DMS153 treated with DMSO at 0.1 percent for 48 hours (cell line): ENCODE results near the gene GABARAP.

Experiments
- DNase-seq: peaks from one replicate; lab custom pipeline; 2025; ENCODE audit not compliant: unreplicated experiment; lab: John Stamatoyannopoulos, UW

The GABARAP gene

GRCh38 chr17:7241090-7241733 is 1.0 kb downstream of the GABARAP start:
- DNase-seq, result no peak

- DNase-seq, result no peak
These were observed 1.9 kb downstream of the GABARAP start for GRCh38 chr17:7240375-7240774.

GRCh38 chr17:7239091-7240027 is 2.9 kb downstream of the GABARAP start, which contains the start of gene PHF23:
TSS of gene PHF23 (minus strand) at chr17:7239457. CDS start at chr17:7239279, 178 bp downstream.
- DNase-seq, result peak; percentile 80

GRCh38 chr17:7238420-7239090 is 3.7 kb downstream of the GABARAP start:
- no peak for DNase-seq

GRCh38 chr17:7237761-7238419 is 4.4 kb downstream of the GABARAP start:
- no peak for DNase-seq

- no peak for DNase-seq
These were observed 4.9 kb downstream of the GABARAP start for GRCh38 chr17:7237266-7237760.

- no peak for DNase-seq
These were observed 5.4 kb downstream of the GABARAP start for GRCh38 chr17:7236808-7237207.

GRCh38 chr17:7235693-7236665 is 6.3 kb downstream of the GABARAP start:
- no peak for DNase-seq

- DNase-seq, result peak; percentile 22
These were observed 7.9 kb downstream of the GABARAP start, which contains the start of gene DVL2 for GRCh38 chr17:7234083-7234951. TSS of gene DVL2 (minus strand) at chr17:7234517. CDS start at chr17:7234262, 255 bp downstream.

GRCh38 chr17:7233701-7234082 is 8.6 kb downstream of the GABARAP start:
- no peak for DNase-seq

- DNase-seq, result no peak
These were observed 10.1 kb downstream of the GABARAP start for GRCh38 chr17:7232114-7232513.

- DNase-seq, result no peak
These were observed 12.7 kb downstream of the GABARAP start for GRCh38 chr17:7229504-7229903.

- no peak for DNase-seq
These were observed 13.3 kb downstream of the GABARAP start for GRCh38 chr17:7228920-7229319.

GRCh38 chr17:7226721-7227710 is 15.2 kb downstream of the GABARAP start:
- DNase-seq, result no peak

GRCh38 chr17:7225711-7226331 is 16.4 kb downstream of the GABARAP start:
- DNase-seq, result no peak

- DNase-seq, result no peak
These were observed 17.6 kb downstream of the GABARAP start for GRCh38 chr17:7224661-7225111.

GRCh38 chr17:7224110-7224509 is 18.1 kb downstream of the GABARAP start:
- DNase-seq, result no peak
